CD4-positive, CD25-positive, alpha-beta regulatory T cell (primary cell): ENCODE data around the gene LRRK1. TPM values are rescaled to one million over a fixed set of nuclear protein-coding genes. Genes with fewer than 3 reads are reported as not detected.

Source experiments
- ATAC-seq, 2 donors: fragments of 150-1000 bp; cut with Tn5 transposase; one replicate each; pipeline ENCODE4 v1.10.0; 2021; ENCODE audit warnings: low read depth in 2 of 2, moderate number of reproducible peaks in 2 of 2, moderate library complexity in 1 of 2
- DNase-seq, 3 donors: peaks; one replicate each; pipeline versions ENCODE4 v3.0.0 to v3.0.0-alpha.2; 2012 to 2022; ENCODE audit warnings: mixed read lengths in 1 of 3
- H3K27ac ChIP-seq: one replicate; pipeline ENCODE4 v1.7.0; 2013; ENCODE audit warnings: mild to moderate bottlenecking, low read length; ENCODE audit not compliant: insufficient read depth, poor library complexity, severe bottlenecking
- H3K27me3 ChIP-seq: one replicate; pipeline ENCODE4 v1.7.0; 2013; ENCODE audit warnings: low read length; ENCODE audit not compliant: control insufficient read depth, insufficient read depth
- H3K36me3 ChIP-seq: one replicate; pipeline ENCODE4 v1.7.0; 2013; ENCODE audit warnings: mild to moderate bottlenecking, low read length, moderate library complexity; ENCODE audit not compliant: control insufficient read depth, insufficient read depth
- H3K4me1 ChIP-seq: 2 replicates; pipeline ENCODE4 v1.7.0; 2013; ENCODE audit warnings: mild to moderate bottlenecking, low read length; ENCODE audit not compliant: insufficient read depth, control insufficient read depth, poor library complexity, severe bottlenecking
- H3K4me3 ChIP-seq: one replicate; pipeline ENCODE4 v1.7.0; 2013; ENCODE audit warnings: low read depth, mild to moderate bottlenecking, low read length, moderate library complexity
- H3K9me3 ChIP-seq, 2 experiments: 1 replicate in 1 of 2; 2 replicates in 1 of 2; pipeline ENCODE4 v1.7.0; 2013; ENCODE audit warnings: low read length in 2 of 2, mild to moderate bottlenecking in 1 of 2, moderate library complexity in 1 of 2; ENCODE audit not compliant: control insufficient read depth in 2 of 2
- H3K27ac Mint-ChIP-seq, 3 donors: one replicate each; pipeline ENCODE4 v1.8.0; 2020 to 2022; ENCODE audit warnings: mild to moderate bottlenecking in 3 of 3, mixed read lengths in 3 of 3, moderate library complexity in 2 of 3
- H3K27me3 Mint-ChIP-seq: one replicate; pipeline ENCODE4 v1.8.0; 2022; ENCODE audit warnings: mild to moderate bottlenecking, mixed read lengths
- H3K36me3 Mint-ChIP-seq: one replicate; pipeline ENCODE4 v1.8.0; 2020; ENCODE audit warnings: mixed read lengths
- H3K4me1 Mint-ChIP-seq, 4 donors: one replicate each; pipeline ENCODE4 v1.8.0; 2020 to 2022; ENCODE audit warnings: mixed read lengths in 4 of 4, mild to moderate bottlenecking in 1 of 4
- H3K4me3 Mint-ChIP-seq, 4 donors: one replicate each; pipeline ENCODE4 v1.8.0; 2020 to 2022; ENCODE audit warnings: mild to moderate bottlenecking in 4 of 4, mixed read lengths in 4 of 4, moderate library complexity in 3 of 4
- H3K9me3 Mint-ChIP-seq, 7 donors: one replicate each; pipeline ENCODE4 v1.8.0; 2020 to 2022; ENCODE audit warnings: mixed read lengths in 7 of 7, mild to moderate bottlenecking in 3 of 7, moderate library complexity in 2 of 7
- polyA plus RNA-seq, 4 donors: library from polyadenylated mRNA; unstranded; fragments of 300-500 nt; fragmentation: Illumina TruSeq; gene quantifications; one replicate each; pipeline ENCODE4 v1.2.3, GENCODE V29; 2021
- total RNA-seq: library from RNA; stranded (reverse); gene quantifications from one replicate; pipeline ENCODE4 v1.2.3, GENCODE V29; 2022

The LRRK1 gene
- total and polyA plus RNA-seq, 5 donors from 2014 or later, result 0.06 to 0.17 TPM; not detected in 3

- Mint-ChIP-seq H3K27me3 (peaks cover 5% of the 10 kb centered on the region), H3K27ac (no peak overlapping the region), H3K36me3 (no peaks in the 10 kb centered on the region), H3K4me3 (no peak overlapping the region), H3K9me3 (no peaks in the 10 kb centered on the region), H3K4me1 (no peaks in the 10 kb centered on the region)
- Histone ChIP-seq H3K27me3 (no peaks in the 10 kb centered on the region), H3K9me3 (no peaks in the 10 kb centered on the region), H3K4me3 (no peak overlapping the region), H3K27ac (no peak overlapping the region), H3K36me3 (no peaks in the 10 kb centered on the region), H3K4me1 (no peaks in the 10 kb centered on the region)
- no peak for DNase-seq
- no peak for ATAC-seq
Observed at GRCh38 chr15:100900136-100900794, 18.9 kb upstream of the LRRK1 start.

GRCh38 chr15:100900795-100901169, 18.4 kb upstream of the LRRK1 start:
- Mint-ChIP-seq H3K27ac (no peak overlapping the region), H3K36me3 (no peaks in the 10 kb centered on the region), H3K9me3 (no peaks in the 10 kb centered on the region), H3K4me3 (no peak overlapping the region), H3K4me1 (no peaks in the 10 kb centered on the region), H3K27me3 (peaks cover 5% of the 10 kb centered on the region)
- Histone ChIP-seq H3K36me3 (no peaks in the 10 kb centered on the region), H3K27me3 (no peaks in the 10 kb centered on the region), H3K9me3 (no peaks in the 10 kb centered on the region), H3K27ac (no peak overlapping the region), H3K4me3 (no peak overlapping the region), H3K4me1 (no peaks in the 10 kb centered on the region)
- DNase-seq (no peak), ATAC-seq (no peak)

DNA sequence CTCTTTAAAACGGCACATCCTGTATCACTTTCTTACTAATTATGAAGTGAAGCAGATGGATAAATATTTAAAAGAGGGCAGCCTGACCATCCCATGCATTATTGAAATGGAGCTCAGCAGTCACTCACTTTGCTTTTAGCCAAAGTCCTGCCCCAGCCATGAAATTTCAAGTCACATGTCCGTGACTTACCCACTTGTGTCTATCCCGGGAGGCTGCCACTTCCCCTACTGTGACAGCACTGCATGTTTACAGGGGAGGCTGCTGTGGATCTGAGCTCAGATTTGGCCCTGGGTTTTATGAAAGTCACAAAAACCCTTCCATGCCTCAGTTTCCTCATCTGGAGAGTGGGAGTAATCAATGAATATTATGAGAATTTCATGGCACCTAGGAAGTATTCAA, 17.9 kb upstream of the LRRK1 start:
- Mint-ChIP-seq H3K4me3 (no peak overlapping the region), H3K36me3 (no peaks in the 10 kb centered on the region), H3K9me3 (no peaks in the 10 kb centered on the region), H3K4me1 (no peaks in the 10 kb centered on the region), H3K27me3 (peaks cover 5% of the 10 kb centered on the region), H3K27ac (no peak overlapping the region)
- Histone ChIP-seq H3K9me3 (no peaks in the 10 kb centered on the region), H3K4me3 (no peak overlapping the region), H3K27me3 (no peaks in the 10 kb centered on the region), H3K4me1 (no peaks in the 10 kb centered on the region), H3K27ac (no peak overlapping the region), H3K36me3 (no peaks in the 10 kb centered on the region)
- ATAC-seq (no peak), DNase-seq (no peak)

- Histone ChIP-seq H3K9me3 (no peaks in the 10 kb centered on the region), H3K27me3 (no peaks in the 10 kb centered on the region), H3K36me3 (no peaks in the 10 kb centered on the region), H3K4me3 (no peak overlapping the region), H3K4me1 (no peaks in the 10 kb centered on the region), H3K27ac (no peak overlapping the region)
- peaks cover 5% of the 10 kb centered on the region for H3K27me3 Mint-ChIP-seq
- no peak overlapping the region for H3K27ac Mint-ChIP-seq
- no peaks in the 10 kb centered on the region for H3K4me1 Mint-ChIP-seq
- no peak for DNase-seq
- no peak for ATAC-seq
- no peak overlapping the region for H3K4me3 Mint-ChIP-seq
- H3K9me3 Mint-ChIP-seq, result no peaks in the 10 kb centered on the region
- no peaks in the 10 kb centered on the region for H3K36me3 Mint-ChIP-seq
Observed at GRCh38 chr15:100901702-100902435, 17.3 kb upstream of the LRRK1 start.

DNA sequence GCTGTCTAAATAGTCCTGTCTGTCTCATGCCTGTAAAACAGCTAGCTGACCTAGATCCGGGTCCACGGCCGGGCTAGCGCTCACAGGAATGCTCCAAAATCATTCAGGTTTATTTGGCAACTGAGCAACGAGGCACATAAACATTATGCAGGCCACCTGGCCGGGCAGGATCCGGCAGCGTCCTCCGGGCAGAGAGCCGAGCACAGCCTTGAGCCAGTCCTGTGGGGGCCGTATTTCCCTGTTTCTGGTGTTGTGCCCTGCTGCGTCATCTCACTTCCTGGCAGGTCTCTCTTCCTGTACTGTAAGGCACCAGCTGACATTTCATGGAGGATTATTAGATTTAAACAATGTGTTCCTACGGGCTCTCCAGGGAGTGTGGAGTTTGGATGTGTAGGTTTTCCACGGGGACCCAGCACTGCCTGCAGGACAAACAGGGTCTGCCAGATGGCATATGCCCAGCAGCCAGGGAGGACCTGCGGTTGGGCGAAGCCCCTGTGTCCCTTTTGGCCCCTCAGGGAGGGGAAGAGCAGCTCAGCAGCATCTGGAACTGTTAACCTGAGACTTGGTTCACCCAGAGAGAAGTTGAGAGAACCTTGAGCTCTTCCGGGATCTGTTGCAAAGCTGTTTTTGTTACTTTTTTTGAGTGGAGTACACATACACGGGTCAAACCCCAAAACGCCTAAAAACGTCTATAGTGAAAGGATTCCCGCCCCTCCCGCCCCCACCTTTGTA, 16.6 kb upstream of the LRRK1 start:
- H3K36me3 Mint-ChIP-seq, result no peaks in the 10 kb centered on the region
- no peaks in the 10 kb centered on the region for H3K4me1 ChIP-seq
- H3K27me3 ChIP-seq, result no peaks in the 10 kb centered on the region
- H3K27me3 Mint-ChIP-seq, result peaks cover 5% of the 10 kb centered on the region
- no peak for DNase-seq
- H3K4me3 Mint-ChIP-seq, result no peak overlapping the region
- H3K4me3 ChIP-seq, result no peak overlapping the region
- H3K9me3 Mint-ChIP-seq, result no peaks in the 10 kb centered on the region
- H3K27ac Mint-ChIP-seq, result no peak overlapping the region
- H3K4me1 Mint-ChIP-seq, result no peaks in the 10 kb centered on the region
- ATAC-seq, result no peak
- H3K27ac ChIP-seq, result no peak overlapping the region
- H3K36me3 ChIP-seq, result no peaks in the 10 kb centered on the region
- no peaks in the 10 kb centered on the region for H3K9me3 ChIP-seq

DNA sequence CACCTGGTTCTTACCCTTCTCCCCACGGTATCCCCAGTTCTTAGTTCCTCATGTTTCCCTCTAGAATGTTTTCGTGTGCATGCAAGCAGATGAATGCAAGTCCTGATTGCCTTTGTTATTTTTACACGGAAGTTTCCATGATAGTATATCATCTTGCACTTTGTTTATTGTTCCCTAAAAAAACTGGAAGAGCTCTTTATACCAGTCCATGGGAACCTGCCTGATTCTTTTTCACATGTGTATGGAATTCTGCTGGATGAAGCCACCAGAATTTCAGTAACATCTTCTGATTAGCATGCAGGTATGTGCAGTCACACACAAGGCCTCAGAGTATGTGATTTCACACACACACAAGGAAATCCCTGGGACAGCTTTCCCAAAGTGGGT, 16.0 kb upstream of the LRRK1 start:
- Mint-ChIP-seq H3K4me1 (no peaks in the 10 kb centered on the region), H3K27ac (no peak overlapping the region), H3K9me3 (no peaks in the 10 kb centered on the region), H3K27me3 (peaks cover 5% of the 10 kb centered on the region), H3K4me3 (no peak overlapping the region), H3K36me3 (no peaks in the 10 kb centered on the region)
- Histone ChIP-seq H3K4me1 (no peaks in the 10 kb centered on the region), H3K4me3 (no peak overlapping the region), H3K27me3 (no peaks in the 10 kb centered on the region), H3K36me3 (no peaks in the 10 kb centered on the region), H3K9me3 (no peaks in the 10 kb centered on the region), H3K27ac (no peak overlapping the region)
- no peak for ATAC-seq
- DNase-seq, result no peak

DNA sequence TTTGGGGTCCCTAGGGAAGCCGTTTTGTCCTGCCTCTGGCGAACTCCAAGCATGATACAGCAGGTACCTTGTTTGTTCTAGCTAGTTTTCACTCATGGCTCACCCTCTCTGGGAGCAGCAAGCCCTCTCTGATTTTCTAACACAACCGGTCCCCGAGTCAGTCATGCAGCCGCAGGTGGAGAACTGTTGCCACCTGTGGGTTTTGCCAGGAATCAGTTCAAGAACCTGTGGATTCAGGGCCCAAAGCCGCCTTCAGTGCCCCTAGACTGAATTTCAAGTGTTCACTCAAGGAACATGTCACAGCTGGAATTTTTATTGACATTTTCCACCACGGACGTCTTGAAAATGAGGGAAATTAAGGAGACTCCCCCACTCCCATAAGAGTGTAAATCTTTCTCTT, 13.3 kb upstream of the LRRK1 start:
- Mint-ChIP-seq H3K9me3 (no peaks in the 10 kb centered on the region), H3K4me1 (no peaks in the 10 kb centered on the region), H3K36me3 (no peaks in the 10 kb centered on the region), H3K27ac (no peak overlapping the region), H3K27me3 (no peaks in the 10 kb centered on the region), H3K4me3 (no peak overlapping the region)
- H3K9me3 ChIP-seq, result no peaks in the 10 kb centered on the region
- H3K36me3 ChIP-seq, result no peaks in the 10 kb centered on the region
- H3K27ac ChIP-seq, result no peak overlapping the region
- H3K4me3 ChIP-seq, result no peak overlapping the region
- ATAC-seq (no peak), DNase-seq (no peak)
- no peaks in the 10 kb centered on the region for H3K4me1 ChIP-seq
- H3K27me3 ChIP-seq, result no peaks in the 10 kb centered on the region
